Stimulated activated CD8-positive, alpha-beta memory T cell treated with anti-CD3 and anti-CD28 coated beads, Interleukin-7, amount 100 ng/mL, for 1 hour (primary cell): Measurements from ENCODE around the gene PRKAR1B.

Experiments used
- DNase-seq, 2 donors: peaks; one replicate each; pipeline ENCODE4 v3.0.0-alpha.2; 2020; ENCODE audit warnings: low read depth in 2 of 2

Gene PRKAR1B

GRCh38 chr7:541661-542060 is 185.4 kb downstream of the PRKAR1B start:
- DNase-seq = no peak

- DNase-seq = no peak
Measured at GRCh38 chr7:540997-541396, 186.1 kb downstream of the PRKAR1B start.

- DNase-seq = no peak
Measured at GRCh38 chr7:540579-540978, 186.5 kb downstream of the PRKAR1B start.

GRCh38 chr7:539731-540411 is 187.2 kb downstream of the PRKAR1B start:
- no peak for DNase-seq

GRCh38 chr7:538764-539685 is 188.1 kb downstream of the PRKAR1B start:
- DNase-seq = no peak

- no peak for DNase-seq
Measured at GRCh38 chr7:537911-538634, 189.0 kb downstream of the PRKAR1B start.

GRCh38 chr7:536231-536630 is 190.8 kb downstream of the PRKAR1B start:
- DNase-seq = no peak

- no peak for DNase-seq
Measured at GRCh38 chr7:534959-535358, 192.1 kb downstream of the PRKAR1B start.

- DNase-seq = no peak
Measured at GRCh38 chr7:534075-534474, 193.0 kb downstream of the PRKAR1B start.

GRCh38 chr7:533266-533665 is 193.8 kb downstream of the PRKAR1B start:
- DNase-seq = no peak

GRCh38 chr7:532379-533143 is 194.5 kb downstream of the PRKAR1B start:
- no peak for DNase-seq

GRCh38 chr7:531777-532176 is 195.3 kb downstream of the PRKAR1B start:
- no peak for DNase-seq

GRCh38 chr7:528451-528850 is 198.6 kb downstream of the PRKAR1B start:
- no peak for DNase-seq

- DNase-seq = no peak
Measured at GRCh38 chr7:527723-528122, 199.4 kb downstream of the PRKAR1B start.

GRCh38 chr7:526460-527034 is 200.5 kb downstream of the PRKAR1B start:
- DNase-seq = no peak

GRCh38 chr7:525740-526139 is 201.3 kb downstream of the PRKAR1B start:
- DNase-seq = no peak

- DNase-seq = no peak
Measured at GRCh38 chr7:524800-525199, 202.3 kb downstream of the PRKAR1B start.

- no peak for DNase-seq
Measured at GRCh38 chr7:523347-524336, 203.4 kb downstream of the PRKAR1B start.

GRCh38 chr7:522951-523314 is 204.1 kb downstream of the PRKAR1B start:
- no peak for DNase-seq
